ENCODE results near the gene KRT76.

The KRT76 gene

DNA sequence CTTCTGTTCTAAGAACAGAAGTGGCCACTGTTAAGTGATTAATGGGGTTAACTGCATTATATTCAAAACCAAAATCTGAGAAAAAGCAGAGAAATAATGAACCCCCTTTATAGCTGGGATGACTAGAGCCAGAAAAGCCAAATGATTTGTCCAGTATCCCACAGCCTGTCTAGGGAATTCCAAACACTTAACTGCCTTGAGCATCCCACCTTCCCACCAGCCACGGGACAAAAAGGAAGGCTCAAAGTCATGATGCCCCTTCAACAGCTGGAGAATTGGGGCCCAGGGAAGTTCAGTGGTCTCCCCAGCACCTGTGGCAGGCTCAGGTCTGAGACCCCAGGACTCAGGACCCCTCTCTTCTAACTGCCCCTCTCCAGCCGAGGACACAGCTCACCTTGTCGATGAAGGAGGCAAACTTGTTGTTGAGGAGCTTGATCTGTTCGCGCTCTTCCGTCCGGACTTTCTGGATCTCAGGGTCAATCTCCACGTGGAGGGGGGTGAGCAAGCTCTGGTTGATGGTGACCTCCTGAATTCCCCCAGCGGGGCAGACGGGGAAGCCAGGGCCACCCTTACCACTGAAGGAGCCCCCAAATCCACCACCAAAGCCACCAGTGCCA, 36.2 kb upstream of the KRT76 start:
- no peak for DNase-seq (ENCODE audit: low read depth in 2 of 2)

DNA sequence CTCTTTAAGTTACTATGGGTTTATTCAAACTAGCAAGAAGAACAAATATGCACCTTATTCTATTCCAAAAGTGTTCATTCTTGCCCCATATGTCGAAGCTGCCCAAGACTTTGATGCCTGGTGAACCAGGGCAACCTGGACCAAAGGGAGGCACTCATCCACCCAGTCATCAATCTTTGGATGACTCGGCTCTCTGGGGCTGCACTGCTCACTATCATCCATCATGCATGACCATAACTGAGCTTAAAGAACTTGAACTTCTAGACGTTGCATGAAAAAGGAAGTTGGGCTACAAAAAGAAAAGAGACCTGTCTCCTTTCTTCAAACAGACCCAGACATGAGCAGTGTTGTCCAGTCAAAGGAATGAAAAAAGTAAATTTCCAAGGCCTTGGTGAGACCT, 35.6 kb upstream of the KRT76 start:
- no peak for DNase-seq (ENCODE audit: low read depth in 2 of 2)

DNA sequence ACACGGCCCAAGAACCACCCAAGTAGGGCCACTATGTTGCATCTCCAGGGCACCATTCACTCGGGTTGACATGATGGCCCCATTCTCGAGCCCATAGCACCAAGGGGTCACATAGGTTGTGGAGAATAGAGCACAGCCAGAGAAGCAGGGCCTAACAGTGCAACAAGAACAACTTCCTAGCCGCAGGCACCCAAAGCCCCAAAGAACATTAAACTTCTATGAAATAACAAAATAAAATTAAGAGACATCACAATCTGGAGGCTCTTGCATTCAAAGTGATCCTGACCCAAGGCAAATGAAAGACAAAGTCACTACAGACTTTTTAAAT, 34.9 kb upstream of the KRT76 start:
- DNase-seq (ENCODE audit: low read depth in 2 of 2), result no peak

DNA sequence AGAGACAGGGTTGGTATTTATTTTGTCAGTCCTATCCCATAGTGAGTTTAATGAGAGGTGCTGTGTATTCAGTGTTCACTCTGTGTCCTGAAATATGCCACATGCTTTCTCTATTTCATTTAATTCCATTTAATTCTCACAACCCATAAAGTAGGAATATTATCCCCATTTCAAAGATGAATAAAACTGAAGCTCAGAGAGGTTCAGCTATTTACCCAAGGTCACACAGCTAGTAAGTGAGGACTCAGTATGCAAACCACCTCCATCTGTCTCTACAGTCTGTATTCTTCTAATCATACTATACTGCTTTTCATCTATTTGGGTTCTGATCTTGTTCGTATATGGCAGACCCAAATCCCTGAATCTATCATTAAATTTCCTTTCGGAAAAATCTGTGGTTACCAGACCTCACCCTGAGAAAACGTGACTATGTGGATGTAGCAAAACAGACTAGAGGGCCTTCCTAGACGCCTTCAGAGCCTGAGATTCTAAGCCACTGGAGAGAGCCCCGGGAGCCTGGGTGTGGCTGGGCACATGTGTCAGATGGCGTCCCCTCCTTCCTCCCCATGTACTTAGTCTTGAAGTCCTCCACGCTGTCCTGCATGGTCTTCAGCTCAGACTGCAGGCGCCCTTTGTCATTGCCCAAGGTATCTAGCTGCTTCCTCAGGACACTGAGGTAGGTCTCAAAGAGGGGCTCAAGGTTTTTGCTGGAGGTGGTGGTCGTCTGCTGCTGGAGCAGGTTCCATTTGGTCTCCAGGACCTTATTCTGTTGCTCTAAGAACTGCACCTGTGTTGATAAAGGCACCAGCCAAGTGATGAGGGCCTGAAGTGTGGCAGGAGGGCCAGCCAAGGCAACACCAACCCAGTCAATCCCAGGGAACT, 34.3 kb upstream of the KRT76 start:
- DNase-seq (ENCODE audit: low read depth in 2 of 2), result no peak

DNA sequence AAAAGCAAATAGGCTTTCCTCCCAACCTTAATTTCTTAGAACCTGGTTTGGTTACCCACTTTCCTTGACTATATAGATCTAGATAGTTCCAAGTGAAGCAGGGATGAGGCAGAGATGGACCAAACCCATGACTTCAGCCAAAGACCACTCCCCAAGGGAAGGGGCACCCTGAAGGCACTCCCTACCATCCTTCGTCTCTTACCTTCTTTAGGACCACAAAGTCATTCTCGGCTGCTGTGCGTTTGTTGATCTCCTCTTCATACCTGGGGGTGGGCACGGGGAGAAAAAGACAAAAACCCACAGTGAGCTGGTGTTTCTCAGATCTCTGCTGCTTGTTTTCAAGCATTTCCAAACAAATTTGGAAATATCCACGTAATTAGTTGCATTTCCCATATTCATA, 33.4 kb upstream of the KRT76 start:
- no peak for DNase-seq (ENCODE audit: low read depth in 2 of 2)

DNA sequence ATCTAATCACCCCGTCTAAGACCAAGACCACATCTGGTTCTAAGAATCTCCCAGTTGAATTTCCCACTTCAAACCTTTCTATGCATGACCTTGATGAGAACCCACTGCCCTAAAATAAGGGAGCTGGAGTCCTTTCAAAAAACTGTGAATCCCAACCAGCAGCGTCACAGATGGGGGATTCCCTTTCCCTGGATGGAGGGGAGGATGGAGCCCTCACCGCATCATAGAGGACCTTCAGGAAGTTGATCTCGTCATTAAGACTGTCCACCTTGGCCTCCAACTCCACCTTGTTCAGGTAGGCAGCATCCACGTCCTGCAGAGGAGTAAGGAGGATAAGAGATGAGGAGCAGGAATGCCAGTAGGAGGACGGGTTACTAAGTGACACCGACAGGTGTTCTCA, 32.0 kb upstream of the KRT76 start:
- no peak for DNase-seq (ENCODE audit: low read depth in 2 of 2)

DNA sequence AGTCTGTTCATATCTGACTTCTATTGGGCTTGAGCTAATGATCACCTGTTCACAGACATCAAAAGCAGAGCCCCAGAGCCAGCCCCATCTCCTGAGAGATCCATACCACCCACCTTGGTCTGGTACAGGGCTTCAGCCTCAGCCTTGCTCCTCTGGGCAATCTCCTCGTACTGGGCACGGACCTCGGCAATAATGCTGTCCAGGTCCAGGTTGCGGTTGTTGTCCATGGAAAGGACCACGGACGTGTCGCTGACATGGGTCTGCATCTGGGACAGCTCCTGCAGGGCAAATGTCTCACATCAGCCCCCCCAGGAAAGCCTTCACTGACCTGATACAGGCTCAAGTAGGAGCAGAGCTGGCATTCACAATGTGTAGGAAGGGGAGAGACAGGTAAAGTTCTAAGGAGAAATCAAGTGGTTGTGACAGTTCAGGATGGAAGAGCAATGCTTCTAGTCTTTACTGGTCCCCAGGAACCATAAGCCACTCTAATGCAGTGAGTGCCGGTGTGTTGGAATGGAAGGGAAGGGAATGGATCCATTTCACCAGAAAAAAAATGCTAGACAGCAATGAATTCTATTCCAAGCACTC, 31.5 kb upstream of the KRT76 start:
- no peak for DNase-seq (ENCODE audit: low read depth in 2 of 2)

DNA sequence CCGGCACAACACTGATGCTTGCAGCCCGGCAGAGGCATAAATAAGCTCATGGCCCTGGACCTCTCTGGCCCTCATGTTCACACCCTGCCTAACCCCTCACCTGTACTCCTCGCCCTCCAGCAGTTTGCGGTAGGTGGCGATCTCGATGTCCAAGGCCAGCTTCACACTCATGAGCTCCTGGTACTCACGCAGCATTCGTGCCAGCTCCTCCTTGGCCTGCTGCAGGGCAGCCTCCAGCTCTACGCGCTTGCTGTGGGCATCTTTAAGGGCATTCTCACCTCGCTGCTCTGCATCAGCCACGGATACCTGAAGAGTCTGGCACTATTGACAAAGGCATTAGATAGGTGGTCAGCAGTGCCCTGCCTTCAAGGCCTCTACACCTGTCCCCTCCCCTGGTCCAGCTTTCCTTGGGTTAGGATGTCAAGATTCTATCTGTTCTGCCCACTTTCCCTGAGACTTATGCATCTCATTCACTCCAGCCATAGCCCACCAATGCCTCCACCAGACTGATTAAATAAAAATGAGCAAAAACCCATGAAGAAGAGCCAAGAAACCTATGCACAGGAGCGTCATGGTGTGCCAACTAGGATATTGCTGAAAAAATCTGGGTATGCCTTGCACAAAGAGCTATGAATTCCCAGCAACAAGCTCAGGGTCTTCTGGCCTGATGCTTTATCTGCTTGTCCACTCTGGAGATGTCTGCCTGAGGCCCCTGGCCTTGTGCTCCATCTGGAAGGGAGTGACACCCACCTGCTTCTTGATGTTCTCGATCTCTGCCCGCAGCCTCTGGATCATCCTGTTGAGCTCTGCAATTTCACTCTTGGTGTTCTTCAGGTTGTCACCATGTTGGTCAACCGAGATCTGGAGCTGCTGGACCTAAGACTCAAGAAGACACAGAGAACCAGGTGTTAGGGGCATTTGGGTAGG, 30.7 kb upstream of the KRT76 start:
- no peak for DNase-seq (ENCODE audit: low read depth in 2 of 2)

DNA sequence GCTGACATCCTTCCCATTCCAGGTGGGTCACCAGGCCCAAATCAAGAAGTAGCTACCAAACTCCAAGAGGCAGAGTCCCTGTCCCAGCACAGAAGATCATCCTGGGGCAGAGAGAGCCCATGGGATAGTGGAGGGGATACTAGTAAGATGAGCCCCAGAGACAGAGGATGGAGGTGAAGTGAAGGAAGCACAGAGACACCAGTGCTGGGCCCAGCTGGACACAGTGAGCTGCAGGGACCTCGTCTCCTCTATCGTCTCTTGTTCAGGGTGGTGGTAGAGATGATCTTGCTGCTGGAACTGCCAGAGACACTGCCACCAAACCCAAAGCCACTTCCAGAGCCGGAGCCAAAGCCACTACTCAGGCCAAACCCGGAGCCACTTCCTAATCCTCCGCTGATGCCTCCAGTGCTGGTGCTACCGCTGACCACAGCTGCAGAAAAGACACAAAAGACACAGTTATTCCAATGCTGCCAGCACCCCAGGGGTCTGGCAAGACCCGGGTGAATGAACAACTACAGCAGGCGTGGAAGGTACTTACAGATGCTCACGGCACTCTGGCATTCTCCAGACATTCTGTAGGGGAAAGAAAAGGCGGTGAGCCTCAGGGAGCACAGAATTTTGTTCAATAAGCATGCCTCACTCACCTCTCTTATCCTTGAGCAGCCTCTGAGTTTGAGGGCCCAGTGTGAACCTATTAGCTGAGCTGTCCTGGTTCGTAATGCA, 29.8 kb upstream of the KRT76 start:
- no peak for DNase-seq (ENCODE audit: low read depth in 2 of 2)

DNA sequence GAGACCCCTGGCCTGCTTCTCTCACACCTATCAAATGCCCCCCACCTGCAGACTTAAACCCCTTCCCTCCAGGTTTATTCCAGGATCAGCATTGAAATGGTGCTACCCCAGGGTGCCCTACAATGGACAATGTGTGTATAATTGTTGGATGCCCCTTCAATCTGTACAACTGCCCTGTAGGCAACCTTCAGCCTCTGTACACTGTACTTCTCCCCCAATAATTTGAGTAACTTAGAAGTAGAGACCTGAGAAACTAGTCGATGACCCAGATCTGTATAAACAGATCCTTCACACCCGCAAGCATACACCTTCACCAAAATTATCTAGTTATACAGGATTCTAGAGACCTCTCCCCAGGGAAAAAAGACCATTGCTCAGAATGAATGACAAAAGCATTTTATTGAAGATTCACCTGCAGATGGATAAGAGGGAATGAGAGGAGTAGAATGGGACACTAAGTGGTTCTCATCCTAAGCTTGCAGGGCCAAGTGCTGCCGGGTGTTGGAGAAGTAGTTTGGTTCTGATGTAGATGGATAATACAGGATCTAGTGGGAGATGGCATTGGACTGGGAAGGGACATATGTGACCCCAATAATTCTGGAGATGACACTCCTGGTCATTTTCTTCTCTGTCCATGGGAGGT, 29.1 kb upstream of the KRT76 start:
- DNase-seq (ENCODE audit: low read depth in 2 of 2), result no peak

DNA sequence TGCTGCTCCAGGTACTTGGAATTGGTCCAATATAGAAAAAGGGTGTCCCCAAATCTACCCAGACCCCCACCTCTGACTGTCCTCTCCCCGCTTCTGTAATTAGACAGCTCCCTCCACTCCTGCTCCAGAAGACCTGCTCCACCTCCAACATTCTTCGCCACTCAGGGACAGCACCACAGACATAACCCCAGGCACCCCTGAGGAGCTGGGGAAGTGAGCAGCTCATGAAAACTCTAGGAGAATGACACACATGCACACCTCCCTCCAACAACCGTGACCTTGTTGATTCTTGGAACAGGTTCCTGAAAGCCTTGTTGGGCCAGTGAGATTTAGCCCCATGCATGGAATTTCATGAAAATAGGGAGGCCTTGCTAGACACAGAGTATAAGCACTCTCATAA, 28.6 kb upstream of the KRT76 start:
- DNase-seq (ENCODE audit: low read depth in 2 of 2), result no peak

DNA sequence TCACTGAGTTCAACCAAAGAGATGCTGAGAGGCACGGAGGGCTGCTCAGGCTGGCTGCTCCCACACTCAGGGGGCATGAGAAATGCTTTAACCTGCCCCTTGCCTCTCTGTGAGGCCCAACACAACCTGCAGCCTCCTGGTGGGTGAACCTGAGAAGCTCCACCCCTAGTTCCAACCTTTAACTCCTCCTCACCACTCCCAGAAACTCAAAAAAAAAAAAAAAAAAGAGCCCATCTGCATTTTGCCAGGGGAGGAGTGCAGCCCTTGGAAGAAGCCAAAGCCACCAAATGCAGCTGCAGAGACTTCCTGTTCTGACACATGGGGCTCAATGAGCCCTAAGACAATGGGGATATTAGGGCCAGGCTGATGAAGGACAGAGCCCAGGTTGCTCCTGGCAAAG, 27.9 kb upstream of the KRT76 start:
- no peak for DNase-seq (ENCODE audit: low read depth in 2 of 2)

DNA sequence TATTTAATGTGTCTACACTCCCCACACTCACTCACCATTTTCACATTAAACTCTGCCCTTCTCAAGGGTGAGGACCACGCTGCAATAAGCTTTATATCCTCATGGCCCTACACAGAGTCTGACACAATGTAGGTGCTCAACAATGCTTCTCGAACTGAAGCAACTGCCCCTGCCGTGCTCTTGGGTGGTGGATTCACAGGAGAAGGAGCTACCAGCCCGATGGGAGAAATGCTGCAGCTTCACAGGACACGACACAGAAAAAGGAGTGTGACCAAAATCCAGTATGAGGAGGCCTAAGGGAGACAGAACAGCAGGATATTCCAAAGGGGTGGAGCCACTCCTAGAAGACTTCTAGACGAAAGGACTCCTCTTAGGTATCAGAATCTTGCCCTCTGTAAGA, 25.3 kb upstream of the KRT76 start:
- no peak for DNase-seq (ENCODE audit: low read depth in 2 of 2)

DNA sequence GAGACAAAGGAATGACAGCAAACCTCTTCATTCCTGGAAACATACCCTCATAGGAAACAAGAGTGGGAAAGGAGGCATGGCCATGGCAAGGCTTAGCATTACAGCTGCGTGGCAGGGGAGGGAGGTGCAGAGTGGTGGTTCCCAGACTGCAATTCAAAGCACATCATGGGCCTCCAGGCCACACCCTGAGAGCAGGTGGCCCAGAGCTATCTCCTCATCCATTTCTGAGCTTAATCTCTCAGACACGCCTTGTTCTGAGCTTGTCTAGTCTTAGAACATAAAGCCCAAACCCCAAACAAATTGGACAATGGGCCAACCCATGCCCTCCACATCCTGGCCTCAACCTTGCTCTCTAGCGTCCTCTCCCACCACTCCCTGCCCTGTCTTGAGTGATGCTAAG, 24.6 kb upstream of the KRT76 start:
- DNase-seq (ENCODE audit: low read depth in 2 of 2), result no peak

DNA sequence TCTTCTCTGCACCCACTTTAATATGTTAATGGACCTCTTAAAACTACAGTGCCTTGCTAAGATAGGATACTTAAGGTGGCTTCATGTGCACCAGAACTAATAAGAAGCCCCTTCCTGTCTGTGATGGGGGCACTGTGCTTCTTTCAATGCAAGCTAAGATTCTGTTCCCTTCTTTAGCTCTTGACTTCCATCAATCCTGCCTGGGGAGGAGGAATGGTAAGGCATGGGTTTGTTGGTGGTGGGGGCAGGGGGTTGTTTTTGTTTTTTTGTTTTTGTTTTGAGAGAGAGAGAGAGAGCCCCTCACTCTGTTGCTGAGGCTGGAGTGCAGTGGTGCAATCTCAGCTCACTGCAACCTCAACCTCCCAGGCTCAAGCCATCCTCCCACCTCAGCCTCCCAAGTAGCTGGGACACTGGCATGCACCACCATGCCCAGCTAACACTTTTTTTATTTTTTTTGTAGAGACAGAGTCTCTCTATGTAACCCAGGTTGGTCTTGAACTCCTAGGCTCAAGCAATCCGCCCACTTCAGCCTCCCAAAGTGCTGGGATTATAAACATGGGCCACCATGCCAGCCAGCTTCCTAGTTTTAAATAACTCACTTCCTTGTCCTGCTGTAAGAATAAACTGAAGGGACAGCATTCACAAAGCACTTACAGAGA, 23.2 kb upstream of the KRT76 start:
- DNase-seq (ENCODE audit: low read depth in 2 of 2), result no peak

DNA sequence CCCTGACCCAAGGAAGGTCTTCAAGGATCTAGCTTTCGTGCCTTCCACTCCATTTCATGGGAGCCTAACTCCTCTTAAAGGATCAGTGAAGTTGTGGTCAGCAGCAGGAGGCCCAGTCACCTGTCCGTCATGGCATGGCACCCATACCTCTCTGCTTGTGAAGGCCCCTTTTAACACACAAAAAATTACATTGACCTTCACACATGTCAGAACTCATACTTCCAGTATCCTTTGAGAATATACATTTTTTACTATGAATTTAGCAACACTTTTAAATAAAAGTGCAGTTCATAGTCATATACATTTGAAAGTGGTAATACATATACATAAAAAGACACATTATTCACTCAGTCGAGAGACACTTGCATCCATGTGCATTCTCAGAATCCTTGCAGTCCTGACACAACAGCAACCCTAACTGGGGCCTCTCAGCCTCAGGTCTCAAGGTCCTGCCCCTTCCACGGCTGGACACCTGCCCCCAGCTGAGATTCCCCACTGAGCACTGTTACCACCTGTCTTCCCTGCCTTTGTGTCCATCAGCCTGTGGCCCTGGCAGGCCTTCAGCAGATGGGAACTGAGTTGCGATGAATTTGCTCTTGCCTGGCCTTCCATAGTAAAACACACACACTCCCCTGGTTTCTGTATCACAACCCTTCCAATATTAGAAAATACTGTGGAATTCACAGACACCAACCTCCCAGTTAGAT, 22.5 kb upstream of the KRT76 start:
- no peak for DNase-seq (ENCODE audit: low read depth in 2 of 2)

DNA sequence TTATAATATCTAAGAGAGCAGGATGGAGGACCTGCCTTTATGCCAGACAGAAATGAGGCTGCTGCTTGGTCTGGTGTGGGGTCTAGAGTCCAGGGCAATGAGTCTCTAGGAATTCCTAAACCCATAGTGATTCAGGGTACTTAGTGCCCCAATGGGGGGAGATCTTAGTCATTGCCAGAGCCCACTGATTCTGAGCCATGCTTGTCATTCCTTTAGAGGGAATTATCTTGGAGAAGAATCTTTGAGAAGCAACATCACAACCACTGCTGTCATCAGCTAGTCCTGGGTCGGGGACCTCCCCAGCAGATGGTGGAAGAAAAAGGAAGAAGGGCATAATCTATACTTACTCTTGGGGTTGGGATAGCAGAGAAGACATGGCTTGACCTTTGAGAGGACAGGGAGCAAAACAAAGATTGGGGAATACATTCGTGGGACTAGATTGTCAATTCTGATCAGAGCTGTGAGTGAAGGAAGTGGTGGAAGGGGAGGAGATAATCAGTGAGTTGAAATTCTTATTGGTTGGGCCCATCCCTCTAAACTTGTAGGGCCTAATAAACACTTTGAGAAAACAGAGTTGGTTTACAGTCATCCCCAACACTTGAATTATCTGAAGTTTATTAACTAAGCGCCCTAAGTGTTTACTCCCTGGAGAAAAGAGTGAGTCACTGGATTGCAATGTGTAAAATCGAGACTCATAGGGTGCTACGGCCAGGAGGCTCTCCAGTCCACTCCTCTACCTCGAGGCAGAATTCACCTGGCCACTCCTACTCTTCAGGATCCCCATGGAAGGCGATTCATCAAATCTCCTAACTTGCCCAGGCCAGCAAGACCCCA, 21.7 kb upstream of the KRT76 start:
- DNase-seq (ENCODE audit: low read depth in 2 of 2), result no peak

DNA sequence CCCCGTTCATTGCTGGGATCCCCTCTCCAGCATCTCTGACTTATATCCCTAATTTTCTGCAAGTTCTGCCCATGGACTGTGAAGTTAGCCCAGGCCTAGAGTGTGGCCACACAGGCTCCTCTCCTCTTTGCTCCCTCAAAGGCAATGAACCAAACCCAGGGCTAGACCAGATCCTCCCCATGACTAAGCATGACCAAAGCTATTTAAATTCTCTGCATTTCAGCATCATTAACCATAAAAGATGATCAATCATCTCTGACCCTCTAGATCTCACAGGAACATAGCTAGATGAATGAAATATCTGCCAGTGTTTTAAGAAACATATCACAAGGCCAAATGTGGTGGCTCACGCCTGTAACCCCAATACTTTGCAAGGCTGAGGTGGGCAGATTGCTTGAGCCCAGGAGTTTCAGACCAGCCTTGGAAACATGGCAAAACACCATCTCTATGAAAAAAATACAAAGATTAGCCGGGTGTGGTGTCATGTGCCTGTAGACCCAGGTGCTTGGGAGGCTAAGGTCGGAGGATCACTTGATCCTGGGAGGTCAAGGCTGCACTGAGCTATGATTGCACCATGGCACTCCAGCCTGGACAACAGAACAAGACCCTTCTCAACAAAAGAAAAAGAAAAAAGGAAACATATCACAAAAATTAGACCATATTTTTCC, 21.0 kb upstream of the KRT76 start:
- no peak for DNase-seq (ENCODE audit: low read depth in 2 of 2)

DNA sequence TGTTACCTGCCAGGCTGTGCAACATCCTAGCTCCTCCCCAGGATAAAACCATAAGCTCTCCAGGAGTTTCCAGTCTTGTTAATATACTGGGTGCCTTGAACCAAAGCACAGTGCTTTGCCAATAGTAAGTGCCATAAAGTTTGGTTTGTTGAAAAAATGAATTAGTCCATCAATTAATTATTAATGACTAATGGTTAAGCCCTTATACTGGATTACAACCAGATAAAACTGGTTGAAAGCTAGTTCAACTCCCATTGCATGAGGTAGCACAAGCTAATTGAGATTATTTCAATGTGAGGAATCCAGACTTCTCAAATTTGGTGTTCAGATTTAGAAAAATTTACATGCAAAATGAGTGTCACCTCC, 20.4 kb upstream of the KRT76 start:
- DNase-seq (ENCODE audit: low read depth in 2 of 2), result no peak
